GM23338 (cell line): ENCODE measurements around the gene IRAK2. TPM values are rescaled to one million over a fixed set of nuclear protein-coding genes. Genes with fewer than 3 reads are reported as not detected.

Experiments
- ATAC-seq: fragments of 200-7000 bp; cut with Tn5 transposase; 3 replicates; pipeline ENCODE4 v1.9.1; 2020
- DNase-seq: peaks from one replicate; pipeline ENCODE4 v3.0.0-alpha.2; 2015; ENCODE audit warnings: low spot score
- H2AFZ ChIP-seq: fragments of 200-600 bp; sonication (generic); 2 replicates; pipeline ENCODE4 v1.8.0; 2016; ENCODE audit warnings: antibody characterized with exemption, mild to moderate bottlenecking, moderate library complexity
- H3F3A ChIP-seq: fragments of 200-600 bp; sonication (generic); replicated peaks from 2 replicates; pipeline ENCODE4 v1.8.0; 2017; ENCODE audit warnings: antibody characterized with exemption, mixed run types, low read depth
- H3K27ac ChIP-seq: fragments of 200-600 bp; sonication (generic); 2 replicates; pipeline ENCODE4 v1.6.1; 2016; ENCODE audit warnings: low read depth
- H3K27me3 ChIP-seq: fragments of 200-600 bp; sonication (generic); 2 replicates; pipeline ENCODE4 v1.8.0; 2016; ENCODE audit warnings: mild to moderate bottlenecking, mixed run types, moderate library complexity; ENCODE audit not compliant: insufficient read depth
- H3K36me3 ChIP-seq: fragments of 200-600 bp; sonication (generic); 2 replicates; pipeline ENCODE4 v1.8.0; 2016; ENCODE audit warnings: mild to moderate bottlenecking; ENCODE audit not compliant: insufficient read depth
- H3K4me1 ChIP-seq: fragments of 200-600 bp; sonication (generic); 2 replicates; pipeline ENCODE4 v1.8.0; 2016; ENCODE audit warnings: mild to moderate bottlenecking, moderate library complexity; ENCODE audit not compliant: insufficient read depth
- H3K4me2 ChIP-seq: fragments of 200-600 bp; sonication (generic); 2 replicates; pipeline ENCODE4 v1.7.1; 2017; ENCODE audit warnings: mixed run types
- H3K4me3 ChIP-seq: fragments of 200-600 bp; sonication (generic); 2 replicates; pipeline ENCODE4 v1.6.1; 2016; ENCODE audit warnings: mixed run types
- H3K79me2 ChIP-seq: fragments of 200-600 bp; sonication (generic); replicated peaks from 2 replicates; pipeline ENCODE4 v1.8.0; 2017; ENCODE audit warnings: mild to moderate bottlenecking; ENCODE audit not compliant: insufficient read depth
- H3K9me2 ChIP-seq: fragments of 200-600 bp; sonication (generic); 2 replicates; pipeline ENCODE4 v1.8.0; 2017; ENCODE audit not compliant: insufficient read depth
- H4K20me1 ChIP-seq: fragments of 200-600 bp; sonication (generic); replicated peaks from 2 replicates; pipeline ENCODE4 v1.8.0; 2017; ENCODE audit warnings: mild to moderate bottlenecking; ENCODE audit not compliant: insufficient read depth
- H3K27ac Mint-ChIP-seq: 2 replicates; pipeline ENCODE4 v1.8.0; 2020; ENCODE audit warnings: inconsistent platforms, mild to moderate bottlenecking, moderate library complexity, mixed read lengths
- H3K27me3 Mint-ChIP-seq: 3 replicates; pipeline ENCODE4 v1.8.0; 2022; ENCODE audit warnings: low read depth, mild to moderate bottlenecking, moderate library complexity, mixed read lengths, inconsistent platforms; ENCODE audit not compliant: insufficient read depth, poor library complexity
- H3K36me3 Mint-ChIP-seq: 3 replicates; pipeline ENCODE4 v1.8.0; 2021; ENCODE audit warnings: low read depth, mild to moderate bottlenecking, inconsistent platforms, moderate library complexity, mixed read lengths
- H3K4me1 Mint-ChIP-seq: 3 replicates; pipeline ENCODE4 v1.8.0; 2020; ENCODE audit warnings: mild to moderate bottlenecking, inconsistent platforms, mixed read lengths
- H3K4me3 Mint-ChIP-seq: 3 replicates; pipeline ENCODE4 v1.8.0; 2021; ENCODE audit warnings: moderate library complexity, mild to moderate bottlenecking, inconsistent platforms, mixed read lengths
- H3K9me3 Mint-ChIP-seq: 3 replicates; pipeline ENCODE4 v1.8.0; 2020; ENCODE audit warnings: moderate library complexity, mild to moderate bottlenecking, inconsistent platforms, mixed read lengths
- ETS1 ChIP-seq: IDR thresholded peaks from 2 replicates; pipeline ENCODE4 v1.6.1; 2016; ENCODE audit warnings: antibody characterized with exemption
- EZH2 ChIP-seq: fragments of 200-600 bp; sonication (generic); IDR thresholded peaks from one replicate; pipeline ENCODE4 v1.8.0; 2017; ENCODE audit warnings: antibody characterized with exemption, mild to moderate bottlenecking, low read depth; ENCODE audit not compliant: unreplicated experiment
- JUNB ChIP-seq: IDR thresholded peaks from one replicate; pipeline ENCODE4 v1.6.1; 2016; ENCODE audit warnings: antibody characterized with exemption; ENCODE audit not compliant: unreplicated experiment
- NANOG ChIP-seq: IDR thresholded peaks from 2 replicates; pipeline ENCODE4 v1.6.1; 2016; ENCODE audit warnings: antibody characterized with exemption, borderline replicate concordance
- REST ChIP-seq: IDR thresholded peaks from one replicate; pipeline ENCODE4 v1.6.1; 2018; ENCODE audit warnings: antibody characterized with exemption; ENCODE audit not compliant: unreplicated experiment
- STAT1 ChIP-seq: IDR thresholded peaks from one replicate; pipeline ENCODE4 v1.6.1; 2016; ENCODE audit warnings: antibody characterized with exemption; ENCODE audit not compliant: unreplicated experiment
- ZNF462 ChIP-seq: fragments of 250-450 bp; sonication (Bioruptor Pico); IDR thresholded peaks from 2 replicates; pipeline ENCODE4 v1.5.0; 2020; ENCODE audit warnings: mild to moderate bottlenecking, moderate library complexity
- polyA plus RNA-seq: library from polyadenylated mRNA; unstranded; fragments of >200 nt; fragmentation: Nextera tagmentation; extraction: Ambion mirVana; gene quantifications from 2 replicates; pipeline ENCODE4 v1.2.1, GENCODE V29; 2016
- total RNA-seq: library from RNA; depleted of rRNA; stranded (reverse); fragments of >200 nt; shearing (Covaris generic); gene quantifications from 2 replicates; pipeline ENCODE4 v1.2.3, GENCODE V29; 2014

Gene IRAK2
- total and polyA plus RNA-seq, 2 experiments from 2014 or later = 0.37 to 1.4 TPM

- TF ChIP-seq ETS1 (no peak), JUNB (no peak)
Measured at GRCh38 chr3:10255835-10256234, 91.1 kb downstream of the IRAK2 start (continued).

GRCh38 chr3:10259036-10259435 is 94.3 kb downstream of the IRAK2 start:
- Histone ChIP-seq H3F3A (no peaks in the 10 kb centered on the region), H3K4me3 (no peak overlapping the region), H4K20me1 (no peaks in the 10 kb centered on the region; the same call in 1 of the 2 replicates), H3K27ac (no peak overlapping the region), H3K4me1 (no peaks in the 10 kb centered on the region), H3K79me2 (peaks cover 31% of the 10 kb centered on the region), H3K4me2 (no peak overlapping the region), H3K9me2 (no peaks in the 10 kb centered on the region), H2AFZ (no peak overlapping the region), H3K36me3 (peaks cover 11% of the 10 kb centered on the region), H3K27me3 (no peaks in the 10 kb centered on the region)
- no peak overlapping the region for H3K27ac Mint-ChIP-seq
- no peak for ATAC-seq
- TF ChIP-seq REST = no peak
- TF ChIP-seq ZNF462 (CRISPR knock-in tag) = no peak
- TF ChIP-seq JUNB = no peak
- TF ChIP-seq EZH2 = no peak
- TF ChIP-seq ETS1 = no peak
- TF ChIP-seq STAT1 = no peak
- no peak for TF ChIP-seq NANOG
- peaks cover 63% of the 10 kb centered on the region for H3K36me3 Mint-ChIP-seq
- peaks cover 3% of the 10 kb centered on the region; the same call in 1 of the 3 replicates for H3K9me3 Mint-ChIP-seq
- peaks cover 1% of the 10 kb centered on the region for H3K27me3 Mint-ChIP-seq
- H3K4me1 Mint-ChIP-seq = peaks cover 8% of the 10 kb centered on the region
- DNase-seq = no peak
- H3K4me3 Mint-ChIP-seq = no peak overlapping the region
